Muscle of leg (tissue), 11 donors: Measurements from ENCODE around the gene SLC49A3. TPM values are rescaled to one million over a fixed set of nuclear protein-coding genes. Genes with fewer than 3 reads are reported as not detected.

Experiments used
- DNase-seq: peaks from one replicate; pipeline ENCODE4 v3.0.0; 2013
- H3K27ac ChIP-seq: one replicate; pipeline ENCODE4 v1.5.1; 2013; ENCODE audit warnings: mild to moderate bottlenecking, low read length, control low read depth
- H3K27me3 ChIP-seq: one replicate; pipeline ENCODE4 v1.6.1; 2013; ENCODE audit warnings: low read length; ENCODE audit not compliant: control insufficient read depth, insufficient read depth
- H3K36me3 ChIP-seq: one replicate; pipeline ENCODE4 v1.6.1; 2013; ENCODE audit warnings: low read length; ENCODE audit not compliant: control insufficient read depth, insufficient read depth
- H3K4me1 ChIP-seq: one replicate; pipeline ENCODE4 v1.6.1; 2013; ENCODE audit warnings: low read length; ENCODE audit not compliant: control insufficient read depth, insufficient read depth
- H3K4me3 ChIP-seq: one replicate; pipeline ENCODE4 v1.5.1; 2013; ENCODE audit warnings: low read length, control low read depth
- H3K9me3 ChIP-seq: replicated peaks from 2 replicates; pipeline ENCODE4 v1.6.1; 2013; ENCODE audit warnings: low read depth, low read length; ENCODE audit not compliant: control insufficient read depth
- WGBS: methylation state at CpG from one replicate; pipeline ENCODE4 v1.1.5; 2013; ENCODE audit warnings: missing lambda C conversion rate; ENCODE audit not compliant: insufficient coverage; 5-methylcytosine and 5-hydroxymethylcytosine counted together
- polyA plus RNA-seq, 8 donors: library from polyadenylated mRNA; unstranded; fragments of 120-200 nt; gene quantifications; one replicate each; pipeline versions ENCODE4 v1.2.1 to v1.2.3, GENCODE V29; 2013; ENCODE audit warnings: inconsistent platforms in 1 of 8, low replicate concordance in 1 of 8; ENCODE audit not compliant: insufficient read length in 8 of 8, insufficient read depth in 1 of 8
- total RNA-seq: library from RNA; stranded (reverse); fragments of 120-200 nt; gene quantifications from one replicate; pipeline ENCODE4 v1.2.4, GENCODE V29; 2013

The SLC49A3 gene
- total and polyA plus RNA-seq, 9 donors: 2.9 to 26.4 (median 17.7) TPM

GRCh38 chr4:687971-688853, 739 bp downstream of the SLC49A3 start:
- H3K4me1 ChIP-seq: peaks cover 61% of the 10 kb centered on the region
- peak; percentile 12 for DNase-seq
- H3K27ac ChIP-seq: peak overlapping the region; percentile 62
- H3K27me3 ChIP-seq: peaks cover 6% of the 10 kb centered on the region
- H3K9me3 ChIP-seq: no peaks in the 10 kb centered on the region
- peak overlapping the region; percentile 39 for H3K4me3 ChIP-seq
- 69% methylated on average over 23 of the region's 26 CpGs for WGBS
- H3K36me3 ChIP-seq: no peaks in the 10 kb centered on the region

- no peaks in the 10 kb centered on the region for H3K9me3 ChIP-seq
- H3K27me3 ChIP-seq: peaks cover 4% of the 10 kb centered on the region
- peaks cover 70% of the 10 kb centered on the region for H3K4me1 ChIP-seq
- peak overlapping the region; percentile 62 for H3K27ac ChIP-seq
- peaks cover 3% of the 10 kb centered on the region for H3K36me3 ChIP-seq
- WGBS: 60% methylated on average over 29 of the region's 38 CpGs
- H3K4me3 ChIP-seq: no peak overlapping the region
- DNase-seq: peak; percentile 72
Measured at GRCh38 chr4:687048-687970, 1.6 kb downstream of the SLC49A3 start.

GRCh38 chr4:686413-687040, 2.4 kb downstream of the SLC49A3 start:
- no peak overlapping the region for H3K4me3 ChIP-seq
- peaks cover 76% of the 10 kb centered on the region for H3K4me1 ChIP-seq
- peaks cover 4% of the 10 kb centered on the region for H3K27me3 ChIP-seq
- peak; percentile 28 for DNase-seq
- H3K9me3 ChIP-seq: no peaks in the 10 kb centered on the region
- H3K27ac ChIP-seq: peak overlapping the region; percentile 62
- peaks cover 7% of the 10 kb centered on the region for H3K36me3 ChIP-seq
- 83% methylated on average over 30 of the region's 31 CpGs for WGBS

GRCh38 chr4:685679-686412, 3.1 kb downstream of the SLC49A3 start:
- no peak overlapping the region for H3K4me3 ChIP-seq
- peak; percentile 12 for DNase-seq
- H3K4me1 ChIP-seq: peaks cover 80% of the 10 kb centered on the region
- H3K9me3 ChIP-seq: no peaks in the 10 kb centered on the region
- peaks cover 7% of the 10 kb centered on the region for H3K36me3 ChIP-seq
- H3K27ac ChIP-seq: peak overlapping the region; percentile 29
- WGBS: 86% methylated on average over 35 of the region's 37 CpGs
- peaks cover 4% of the 10 kb centered on the region for H3K27me3 ChIP-seq

GRCh38 chr4:684623-685327, 4.2 kb downstream of the SLC49A3 start:
- H3K27ac ChIP-seq: peak overlapping the region; percentile 74
- peaks cover 16% of the 10 kb centered on the region for H3K36me3 ChIP-seq
- peaks cover 4% of the 10 kb centered on the region for H3K27me3 ChIP-seq
- WGBS: 67% methylated on average over 21 of the region's 21 CpGs
- DNase-seq: peak; percentile 25
- H3K9me3 ChIP-seq: no peaks in the 10 kb centered on the region
- peaks cover 88% of the 10 kb centered on the region for H3K4me1 ChIP-seq
- no peak overlapping the region for H3K4me3 ChIP-seq

- DNase-seq: peak; percentile 82
- Histone ChIP-seq H3K36me3 (peaks cover 18% of the 10 kb centered on the region), H3K27ac (peak overlapping the region; percentile 74), H3K4me3 (no peak overlapping the region), H3K9me3 (no peaks in the 10 kb centered on the region), H3K4me1 (peaks cover 88% of the 10 kb centered on the region), H3K27me3 (peaks cover 4% of the 10 kb centered on the region)
- 29% methylated on average over 19 of the region's 19 CpGs for WGBS
Measured at GRCh38 chr4:683982-684622, 4.8 kb downstream of the SLC49A3 start.

- peak overlapping the region; percentile 74 for H3K27ac ChIP-seq
- H3K4me3 ChIP-seq: no peak overlapping the region
- H3K36me3 ChIP-seq: peaks cover 18% of the 10 kb centered on the region
- peak; percentile 22 for DNase-seq
- peaks cover 88% of the 10 kb centered on the region for H3K4me1 ChIP-seq
- H3K9me3 ChIP-seq: no peaks in the 10 kb centered on the region
- H3K27me3 ChIP-seq: peaks cover under 1% of the 10 kb centered on the region
- 76% methylated on average over 17 of the region's 25 CpGs for WGBS
Measured at GRCh38 chr4:683247-683897, 5.6 kb downstream of the SLC49A3 start.

GRCh38 chr4:682490-683172, 6.3 kb downstream of the SLC49A3 start:
- peaks cover 18% of the 10 kb centered on the region for H3K36me3 ChIP-seq
- 89% methylated on average over 14 of the region's 23 CpGs for WGBS

More at GRCh38 chr4:682490-683172, 6.3 kb downstream of the SLC49A3 start:
- DNase-seq: no peak
- H3K27me3 ChIP-seq: no peaks in the 10 kb centered on the region
- no peaks in the 10 kb centered on the region for H3K9me3 ChIP-seq
- no peak overlapping the region for H3K4me3 ChIP-seq
- peaks cover 88% of the 10 kb centered on the region for H3K4me1 ChIP-seq
- peak overlapping the region; percentile 3 for H3K27ac ChIP-seq
